Lung (tissue), 12 donors: ENCODE results near the gene ERAP2. TPM values are rescaled to one million over a fixed set of nuclear protein-coding genes. Genes with fewer than 3 reads are reported as not detected.
"Not testable (repeated sequence)": the region's sequence is repeated elsewhere in the genome, so short reads cannot be mapped to it uniquely, and the experiment has no call there.

Source experiments
- ATAC-seq: fragments of 200-7000 bp; cut with Tn5 transposase; one replicate; pipeline ENCODE4 v1.9.1; 2020; ENCODE audit warnings: moderate number of reproducible peaks; ENCODE audit not compliant: insufficient read depth, low FRiP score
- DNase-seq, 3 donors: peaks; one replicate each; pipeline ENCODE4 v3.0.0-alpha.2; 2013 to 2017
- H3K27ac ChIP-seq, 2 donors: one replicate each; pipeline ENCODE4 v1.5.1; 2013; ENCODE audit warnings: mild to moderate bottlenecking in 2 of 2, moderate library complexity in 2 of 2, control low read depth in 1 of 2, inconsistent platforms in 1 of 2, low read depth in 1 of 2, low read length in 1 of 2
- H3K27me3 ChIP-seq, 3 donors: one replicate each; pipeline ENCODE4 v1.5.1; 2013; ENCODE audit warnings: low read length in 2 of 3; ENCODE audit not compliant: control insufficient read depth in 3 of 3, insufficient read depth in 3 of 3
- H3K36me3 ChIP-seq, 4 donors: one replicate each; pipeline ENCODE4 v1.5.1; 2013; ENCODE audit warnings: low read length in 4 of 4, mild to moderate bottlenecking in 1 of 4, moderate library complexity in 1 of 4; ENCODE audit not compliant: control insufficient read depth in 4 of 4, insufficient read depth in 4 of 4
- H3K4me1 ChIP-seq, 5 donors: one replicate each; pipeline ENCODE4 v1.5.1; 2013; ENCODE audit warnings: low read length in 5 of 5, mild to moderate bottlenecking in 2 of 5, moderate library complexity in 1 of 5; ENCODE audit not compliant: control insufficient read depth in 5 of 5, insufficient read depth in 5 of 5
- H3K4me3 ChIP-seq: one replicate; pipeline ENCODE4 v1.5.1; 2013; ENCODE audit warnings: mild to moderate bottlenecking, control low read depth, moderate library complexity
- H3K9ac ChIP-seq, 2 donors: one replicate each; pipeline ENCODE4 v1.5.1; 2013; ENCODE audit warnings: low read length in 2 of 2, control low read depth in 1 of 2; ENCODE audit not compliant: insufficient read depth in 1 of 2
- H3K9me3 ChIP-seq, 4 donors: one replicate each; pipeline ENCODE4 v1.5.1; 2013; ENCODE audit warnings: low read length in 3 of 4, mild to moderate bottlenecking in 1 of 4, moderate library complexity in 1 of 4; ENCODE audit not compliant: control insufficient read depth in 4 of 4, insufficient read depth in 3 of 4
- CTCF ChIP-seq: IDR thresholded peaks from 2 replicates; pipeline ENCODE4 v1.5.1; 2012; ENCODE audit warnings: mild to moderate bottlenecking; ENCODE audit errors: control extremely low read depth, extremely low read depth
- WGBS, 2 donors: extraction: QIAGEN DNeasy Blood & Tissue Kit; methylation state at CpG; one replicate each; pipeline ENCODE4 v1.1.7; 2013; 5-methylcytosine and 5-hydroxymethylcytosine counted together
- polyA plus RNA-seq, 2 donors: library from polyadenylated mRNA; stranded (reverse); fragments of 200-250 nt; gene quantifications; one replicate each; pipeline ENCODE4 v1.2.1, GENCODE V29; 2013
- total RNA-seq, 2 donors: library from RNA; depleted of rRNA in 1 of 2; stranded (reverse); fragments of >200 nt in 1 of 2; gene quantifications; one replicate each; pipeline ENCODE4 v1.2.1, GENCODE V29; 2014 to 2021
- donor health status: control.
- donor health status: control.
- donor health status: Bipolar disorder and iron deficiency.
- donor health status: healthy.
- donor health status: DM: yes; HTN: yes; CAD: no.

Gene ERAP2
- total and polyA plus RNA-seq, 4 donors = 2.8 to 19.8 (median 8.2) TPM

DNA sequence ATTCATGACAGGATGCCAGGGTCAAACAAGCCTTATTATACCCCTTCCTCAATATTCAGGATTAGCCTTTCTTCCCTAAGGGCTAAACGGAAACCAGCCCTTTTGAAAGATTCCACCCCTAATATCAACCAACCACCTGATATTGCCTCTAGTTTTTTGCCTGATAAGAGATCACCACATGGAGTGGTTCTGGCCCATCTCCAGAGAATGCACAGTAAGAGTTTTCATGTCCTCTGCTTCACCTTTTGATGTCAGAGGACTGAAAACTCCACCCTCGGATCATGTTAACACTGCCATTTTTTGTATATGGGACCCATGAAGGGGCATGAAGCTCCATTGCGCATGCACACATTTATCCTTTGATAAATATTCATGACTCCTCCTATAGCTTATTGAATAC is 53.8 kb downstream of the ERAP2 start:
- TF ChIP-seq CTCF = no peak
- DNase-seq = peak in 1 of 3 donors; percentile 50
- 86 to 98% methylated on average over 3 of the region's 3 CpGs for WGBS, 2 donors
- no peak for ATAC-seq
- peaks cover 3 to 21% (median 15%) of the 10 kb centered on the region in 5 donors for H3K4me1 ChIP-seq
- H3K27me3 ChIP-seq = no peaks in the 10 kb centered on the region
- H3K36me3 ChIP-seq = no peaks in the 10 kb centered on the region
- H3K9ac ChIP-seq = no peak overlapping the region
- no peak overlapping the region for H3K27ac ChIP-seq
- no peak overlapping the region for H3K4me3 ChIP-seq
- no peaks in the 10 kb centered on the region for H3K9me3 ChIP-seq

- no peak for TF ChIP-seq CTCF
- Histone ChIP-seq H3K9me3 (no peaks in the 10 kb centered on the region), H3K27me3 (no peaks in the 10 kb centered on the region), H3K36me3 (peaks cover 0 to 4% (median 0%) of the 10 kb centered on the region in 4 donors), H3K9ac (no peak overlapping the region), H3K27ac (no peak overlapping the region), H3K4me3 (no peak overlapping the region), H3K4me1 (peaks cover 3 to 21% (median 15%) of the 10 kb centered on the region in 5 donors)
- 94 to 98% methylated on average over 3 of the region's 3 CpGs for WGBS, 2 donors
- ATAC-seq = no peak
- DNase-seq = no peak
These were observed 54.3 kb downstream of the ERAP2 start for GRCh38 chr5:96930589-96930988.

GRCh38 chr5:96931037-96931436 is 54.7 kb downstream of the ERAP2 start:
- ATAC-seq, H3K27me3 ChIP-seq: not testable (repeated sequence)
- 95 to 98% methylated on average over 2 of the region's 2 CpGs for WGBS, 2 donors

GRCh38 chr5:96931605-96932004 is 55.3 kb downstream of the ERAP2 start:
- no peak for TF ChIP-seq CTCF
- Histone ChIP-seq H3K9ac (no peak overlapping the region), H3K9me3 (no peaks in the 10 kb centered on the region), H3K36me3 (peaks cover 0 to 4% (median 0%) of the 10 kb centered on the region in 4 donors), H3K4me1 (peaks cover 3 to 21% (median 15%) of the 10 kb centered on the region in 5 donors), H3K27me3 (no peaks in the 10 kb centered on the region), H3K27ac (no peak overlapping the region), H3K4me3 (no peak overlapping the region)
- no peak for ATAC-seq
- no peak for DNase-seq
- WGBS, 2 donors = 23 to 67% methylated on average over 1 of the region's 1 CpG

More at GRCh38 chr5:96931037-96931436, 54.7 kb downstream of the ERAP2 start:
- H3K4me1 ChIP-seq = peaks cover 3 to 21% (median 15%) of the 10 kb centered on the region in 5 donors
- H3K36me3 ChIP-seq, H3K27ac ChIP-seq, H3K9ac ChIP-seq, H3K9me3 ChIP-seq, H3K4me3 ChIP-seq, DNase-seq: not testable (repeated sequence)
